GM04503 (cell line): Measurements from ENCODE around the gene GOLGA8T.
"Not testable (repeated sequence)": the region's sequence is repeated elsewhere in the genome, so short reads cannot be mapped to it uniquely, and the experiment has no call there.

ENCODE experiments used
- DNase-seq: peaks from one replicate; pipeline ENCODE4 v3.0.0-alpha.2; 2012; ENCODE audit warnings: low read depth

Gene GOLGA8T

DNA sequence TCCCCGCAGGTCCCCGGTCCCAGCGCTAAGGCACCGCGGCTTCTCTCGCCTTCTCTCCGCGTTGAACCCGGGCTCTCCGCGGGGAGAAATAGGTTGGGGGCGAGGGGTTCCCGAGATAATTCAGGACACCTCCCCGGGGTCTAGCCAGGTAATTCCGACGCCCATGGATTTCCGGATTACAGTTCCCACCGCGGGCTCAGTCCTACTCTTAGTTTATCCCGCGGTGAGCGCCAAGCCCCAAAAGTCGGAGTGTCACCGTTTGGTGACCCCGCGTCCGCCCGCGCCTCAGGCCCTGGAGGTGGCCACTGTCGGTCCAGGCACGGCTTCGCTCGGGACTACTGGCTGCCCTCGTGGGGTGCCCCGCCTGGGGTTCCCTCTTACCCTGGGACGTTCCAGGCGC lies 56.8 kb downstream of the GOLGA8T start:
- DNase-seq = not testable (repeated sequence)

DNA sequence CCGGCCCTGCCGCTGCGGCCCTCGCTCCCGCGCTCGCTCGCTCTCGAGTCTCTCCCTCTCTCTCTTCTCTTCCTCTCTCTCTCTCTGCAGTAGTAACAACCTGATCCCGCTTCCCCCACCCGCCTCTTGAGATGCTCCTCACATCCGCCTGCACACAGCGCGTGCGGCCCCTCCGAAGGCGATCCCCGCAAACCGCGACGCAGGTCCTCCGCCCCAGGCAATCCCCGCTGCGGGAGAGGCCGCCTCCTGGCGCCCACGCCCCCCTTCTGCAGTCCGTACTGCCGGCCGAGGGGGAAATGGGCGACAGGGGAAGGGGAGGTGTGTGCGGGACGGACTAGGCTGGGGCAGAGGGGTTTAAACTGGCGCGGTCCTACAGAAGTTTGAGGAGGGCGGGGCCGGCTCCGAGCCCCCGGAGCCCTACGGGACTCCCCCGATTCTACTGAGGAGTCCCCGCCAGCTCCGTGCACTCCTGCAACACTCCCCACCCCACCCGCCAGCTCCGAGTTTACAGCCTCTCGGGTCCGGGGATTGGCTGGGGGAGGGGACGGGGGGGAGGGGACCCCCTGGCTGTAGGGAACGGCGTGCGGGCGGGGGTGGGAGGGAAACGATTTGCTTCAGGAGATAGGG lies 57.4 kb downstream of the GOLGA8T start:
- not testable (repeated sequence) for DNase-seq

DNA sequence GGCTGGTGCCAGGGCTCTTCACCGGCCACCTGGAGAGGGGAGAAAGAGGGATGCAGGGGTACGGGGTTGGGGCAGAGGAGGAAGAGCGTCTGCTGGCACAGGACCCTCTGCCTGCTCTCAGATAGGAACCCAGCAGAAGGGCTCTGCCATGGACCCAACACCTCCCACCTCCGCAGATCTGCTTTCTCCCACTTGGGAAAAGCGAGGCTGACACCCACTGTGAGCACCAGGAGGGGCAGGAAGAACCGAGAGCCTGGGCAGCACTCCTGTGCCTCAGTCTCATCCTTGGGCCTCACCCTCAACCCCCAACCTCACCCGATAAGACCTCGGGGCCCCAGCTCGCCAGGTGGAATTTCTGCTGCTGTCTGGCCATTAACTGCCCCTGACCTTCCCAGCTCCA lies 58.0 kb downstream of the GOLGA8T start:
- not testable (repeated sequence) for DNase-seq
